Measurements from ENCODE around the gene PYDC2.

PYDC2 gene

DNA sequence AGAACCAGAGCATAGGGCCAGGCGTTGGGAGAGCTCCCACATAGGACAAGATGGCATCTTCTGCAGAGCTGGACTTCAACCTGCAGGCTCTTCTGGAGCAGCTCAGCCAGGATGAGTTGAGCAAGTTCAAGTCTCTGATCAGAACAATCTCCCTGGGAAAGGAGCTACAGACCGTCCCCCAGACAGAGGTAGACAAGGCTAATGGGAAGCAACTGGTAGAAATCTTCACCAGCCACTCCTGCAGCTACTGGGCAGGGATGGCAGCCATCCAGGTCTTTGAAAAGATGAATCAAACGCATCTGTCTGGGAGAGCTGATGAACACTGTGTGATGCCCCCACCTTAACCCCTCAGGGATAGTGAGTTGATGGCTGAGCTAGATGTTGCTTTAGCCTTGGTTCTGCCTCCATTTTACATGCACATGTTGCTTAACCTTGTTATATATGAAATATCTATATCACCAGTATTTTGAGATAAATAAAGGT lies at the start of gene PYDC2:
TSS of gene PYDC2 (plus strand) at position 51 of the 483 bp plus-strand sequence. CDS start at position 51, 0 bp downstream.
- in situ Hi-C loops (cut with HindIII; ENCODE audit: low sequenced_read_pairs), result no loop called here

DNA sequence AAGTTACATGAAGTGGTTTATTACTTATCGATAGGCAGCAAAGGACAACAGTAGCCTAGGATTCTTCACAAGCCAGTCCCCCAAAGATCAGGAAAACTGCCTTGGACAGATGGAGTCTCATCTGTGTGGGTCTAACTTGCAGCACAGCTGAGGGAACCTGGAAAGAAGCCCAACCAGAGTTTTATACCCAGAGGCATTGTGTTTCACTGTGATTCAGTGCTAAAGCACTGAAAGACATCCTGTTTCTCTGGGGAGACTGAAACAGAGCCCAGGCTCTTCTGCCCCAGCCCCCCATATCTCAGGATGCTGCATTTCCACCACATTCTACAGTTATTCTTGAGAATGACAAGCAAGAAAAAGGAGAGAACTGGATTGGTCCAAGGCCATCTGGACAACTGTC lies 48.2 kb upstream of the PYDC2 start:
- in situ Hi-C loops (cut with HindIII; ENCODE audit: low sequenced_read_pairs), result loop anchor here (25.0 kb wide), 1 partner anchor 1025 kb away; no protein-coding TSS in a partner anchor

DNA sequence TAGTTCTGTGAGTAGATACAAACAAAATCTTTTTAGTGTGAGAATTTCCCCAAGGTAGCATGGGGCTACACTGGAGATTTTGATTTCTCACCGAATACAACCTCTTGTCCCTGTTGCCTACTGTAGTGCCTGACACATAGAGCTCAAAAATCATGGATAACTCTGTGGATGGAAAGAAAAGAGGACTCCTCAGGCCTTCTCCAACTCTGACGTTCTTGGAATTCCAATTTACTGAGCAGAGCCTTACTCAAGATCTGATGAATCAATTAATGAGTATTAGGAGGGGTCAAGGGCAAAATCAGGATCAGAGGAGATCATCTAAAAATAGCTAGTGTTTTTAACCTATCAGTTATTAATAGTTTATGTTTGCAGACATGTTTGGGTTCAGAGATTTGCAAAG lies 46.7 kb upstream of the PYDC2 start:
- in situ Hi-C loops (cut with HindIII; ENCODE audit: low sequenced_read_pairs), result loop anchor here (25.0 kb wide), 1 partner anchor 1023 kb away; no protein-coding TSS in a partner anchor

DNA sequence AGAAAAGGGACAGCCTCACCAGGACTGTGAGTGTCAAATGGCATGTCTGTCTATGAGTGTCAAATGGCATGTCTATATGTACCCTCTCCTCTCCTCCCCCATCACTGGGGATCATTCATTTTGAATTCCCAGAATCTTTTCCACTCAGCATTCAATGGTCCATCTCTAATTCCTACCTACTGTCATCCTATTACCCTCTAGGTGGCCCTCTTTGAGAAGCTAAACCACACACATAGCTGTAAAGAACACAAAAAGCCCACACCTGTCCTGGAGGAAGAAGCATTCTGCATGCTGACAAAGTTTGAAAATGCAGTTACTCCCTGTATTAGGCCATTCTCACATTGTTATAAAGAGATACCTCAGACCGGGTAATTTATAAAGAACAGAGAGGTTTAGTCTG lies 46.2 kb upstream of the PYDC2 start:
- in situ Hi-C loops (cut with HindIII; ENCODE audit: low sequenced_read_pairs), result loop anchor here (25.0 kb wide), 1 partner anchor 1023 kb away; no protein-coding TSS in a partner anchor

DNA sequence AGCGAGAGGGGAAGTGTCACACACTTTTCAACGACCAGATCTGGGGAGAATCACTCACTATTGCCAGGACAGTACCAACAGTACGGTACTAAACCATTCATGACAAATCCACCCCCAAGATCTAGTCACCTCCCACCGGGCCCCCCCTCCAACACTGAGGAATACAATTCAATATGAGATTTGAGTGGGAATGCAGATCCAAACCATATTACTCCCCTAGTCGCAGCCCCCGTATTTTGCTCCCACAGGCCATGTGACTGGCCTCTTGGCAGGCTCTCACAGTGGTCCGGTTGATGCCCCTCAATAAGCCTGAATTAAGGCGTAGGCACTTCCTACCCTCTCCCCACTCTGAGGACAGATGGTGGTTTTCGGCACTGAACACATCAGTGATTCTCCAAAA lies 45.4 kb upstream of the PYDC2 start:
- in situ Hi-C loops (cut with HindIII; ENCODE audit: low sequenced_read_pairs), result loop anchor here (25.0 kb wide), 1 partner anchor 1022 kb away; no protein-coding TSS in a partner anchor

DNA sequence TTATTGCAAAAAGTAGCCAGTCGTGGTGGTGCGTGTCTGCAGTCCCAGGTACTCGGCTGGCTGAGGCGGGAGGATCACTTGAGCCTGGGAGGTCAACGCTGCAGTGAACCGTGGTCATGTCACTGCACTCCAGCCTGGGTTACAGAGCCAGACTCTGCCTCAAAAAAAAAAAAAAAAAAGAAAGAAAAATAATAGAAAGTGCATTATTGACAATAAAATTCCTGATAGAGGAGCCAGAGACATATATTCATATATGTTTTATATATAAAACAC lies 43.6 kb upstream of the PYDC2 start:
- in situ Hi-C loops (cut with HindIII; ENCODE audit: low sequenced_read_pairs), result loop anchor here (25.0 kb wide), 1 partner anchor 1020 kb away; no protein-coding TSS in a partner anchor

DNA sequence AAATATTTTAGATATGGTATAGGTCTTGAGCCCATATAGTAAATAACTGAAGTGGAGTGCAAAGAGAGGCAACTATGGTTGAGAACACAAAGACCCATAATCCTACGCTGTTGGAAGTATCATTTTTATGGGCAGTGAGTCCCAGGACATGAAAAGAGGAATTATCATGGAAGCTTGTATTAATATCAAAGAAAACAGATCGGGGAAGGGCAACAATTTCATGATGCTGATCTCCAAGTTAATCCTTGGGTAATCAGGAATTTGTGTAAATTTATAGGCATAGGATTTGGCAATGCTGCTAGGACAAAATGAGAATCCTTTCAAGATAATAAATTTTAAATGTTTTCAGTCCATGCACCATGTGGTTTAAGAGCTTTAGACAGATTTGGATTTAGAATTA lies 40.2 kb upstream of the PYDC2 start:
- in situ Hi-C loops (cut with HindIII; ENCODE audit: low sequenced_read_pairs), result loop anchor here (25.0 kb wide), 1 partner anchor 1017 kb away; no protein-coding TSS in a partner anchor

DNA sequence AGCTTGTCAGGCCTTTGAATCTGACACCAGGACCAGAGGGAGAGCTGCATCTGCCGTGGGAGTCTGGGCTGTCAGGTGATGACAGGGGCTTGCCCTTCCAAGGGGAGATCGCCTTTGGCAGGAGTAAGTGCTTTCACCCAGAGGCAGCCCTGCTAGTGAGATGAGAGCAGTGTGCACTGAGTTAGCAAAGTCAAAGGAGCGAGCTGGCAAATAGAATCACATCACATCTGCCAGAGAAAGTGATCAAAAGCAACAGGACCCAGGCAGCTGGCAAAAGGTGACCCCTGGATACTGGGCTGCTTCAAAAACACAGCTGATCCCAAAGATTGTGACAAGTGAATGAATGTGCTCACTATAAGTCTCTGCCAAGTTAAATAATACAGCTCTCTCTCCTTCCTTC lies 36.1 kb upstream of the PYDC2 start:
- in situ Hi-C loops (cut with HindIII; ENCODE audit: low sequenced_read_pairs), result loop anchor here (25.0 kb wide), 1 partner anchor 1012 kb away; no protein-coding TSS in a partner anchor

DNA sequence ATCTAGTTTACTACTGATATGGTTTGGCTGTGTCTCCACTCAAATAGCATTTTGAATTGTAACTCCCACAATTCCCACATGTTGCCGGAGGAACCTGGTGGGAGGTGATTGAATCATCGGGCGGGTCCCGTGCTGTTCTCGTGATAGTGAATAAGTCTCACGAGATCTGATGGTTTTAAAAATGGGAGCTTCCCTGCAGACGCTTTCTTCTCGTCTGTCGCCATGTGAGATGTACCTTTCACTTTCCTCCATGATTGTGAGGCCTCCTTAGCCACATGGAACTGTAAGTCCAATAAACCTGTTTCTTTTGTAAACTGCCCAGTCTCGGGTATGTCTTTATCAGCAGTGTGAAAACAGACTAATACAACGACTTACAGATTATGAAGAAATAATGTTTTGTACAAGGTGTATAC lies 35.6 kb upstream of the PYDC2 start:
- in situ Hi-C loops (cut with HindIII; ENCODE audit: low sequenced_read_pairs), result no loop called here

DNA sequence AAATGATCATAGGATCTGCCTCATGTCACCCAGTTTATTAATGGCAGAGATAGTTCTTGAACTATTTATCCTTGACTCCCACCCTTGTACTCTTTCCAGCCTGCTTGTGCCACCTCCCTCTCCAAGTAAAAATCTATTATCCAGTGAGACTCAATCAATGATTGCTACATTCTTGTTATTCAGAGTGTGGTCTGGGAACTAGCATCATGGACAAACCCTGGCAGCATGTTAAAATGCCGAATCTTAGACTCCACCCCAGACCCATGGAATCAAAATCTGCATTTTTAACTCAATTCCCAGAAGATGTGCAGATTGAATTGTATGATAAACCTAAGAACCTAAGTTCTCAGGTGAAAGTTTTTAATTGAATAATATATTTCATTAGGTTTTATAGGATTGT lies 34.7 kb upstream of the PYDC2 start:
- in situ Hi-C loops (cut with HindIII; ENCODE audit: low sequenced_read_pairs), result no loop called here

DNA sequence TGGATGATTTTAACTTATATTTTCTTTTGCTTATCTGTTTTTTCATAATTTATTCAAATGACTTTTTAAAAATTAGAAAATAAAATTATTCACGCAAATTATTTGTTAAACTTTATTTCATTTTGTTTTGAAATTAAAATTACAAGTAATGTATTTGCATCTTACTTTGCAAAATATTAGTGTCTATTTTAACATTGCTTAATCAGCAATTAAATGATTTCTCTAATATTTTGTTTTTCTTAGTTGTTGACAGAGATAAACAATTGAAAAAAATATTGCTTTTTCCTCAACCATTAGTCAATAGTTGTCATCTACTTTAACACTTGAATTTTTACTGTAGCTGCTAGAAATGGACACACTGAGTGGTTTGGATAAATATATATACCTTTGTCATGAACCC lies 32.8 kb upstream of the PYDC2 start:
- in situ Hi-C loops (cut with HindIII; ENCODE audit: low sequenced_read_pairs), result no loop called here

DNA sequence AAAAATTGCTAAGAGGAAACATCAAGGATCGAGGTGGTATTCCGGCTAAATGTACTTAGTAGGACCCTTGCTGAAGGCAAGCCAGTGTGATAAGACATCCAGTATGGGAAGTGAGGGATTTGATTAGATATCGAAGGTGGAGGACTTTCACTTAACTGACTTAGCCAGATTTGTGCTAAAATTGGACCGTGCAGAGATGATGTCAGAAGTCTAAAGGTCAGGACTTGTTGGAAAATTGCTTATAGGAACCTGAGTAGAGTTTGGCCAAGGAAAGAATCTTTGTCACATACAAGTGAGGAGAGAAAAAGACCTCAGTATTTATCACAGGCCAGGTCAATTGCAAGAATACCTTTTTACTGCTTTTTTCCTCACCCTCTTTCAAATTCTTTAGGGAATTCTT lies 30.9 kb upstream of the PYDC2 start:
- in situ Hi-C loops (cut with HindIII; ENCODE audit: low sequenced_read_pairs), result no loop called here

DNA sequence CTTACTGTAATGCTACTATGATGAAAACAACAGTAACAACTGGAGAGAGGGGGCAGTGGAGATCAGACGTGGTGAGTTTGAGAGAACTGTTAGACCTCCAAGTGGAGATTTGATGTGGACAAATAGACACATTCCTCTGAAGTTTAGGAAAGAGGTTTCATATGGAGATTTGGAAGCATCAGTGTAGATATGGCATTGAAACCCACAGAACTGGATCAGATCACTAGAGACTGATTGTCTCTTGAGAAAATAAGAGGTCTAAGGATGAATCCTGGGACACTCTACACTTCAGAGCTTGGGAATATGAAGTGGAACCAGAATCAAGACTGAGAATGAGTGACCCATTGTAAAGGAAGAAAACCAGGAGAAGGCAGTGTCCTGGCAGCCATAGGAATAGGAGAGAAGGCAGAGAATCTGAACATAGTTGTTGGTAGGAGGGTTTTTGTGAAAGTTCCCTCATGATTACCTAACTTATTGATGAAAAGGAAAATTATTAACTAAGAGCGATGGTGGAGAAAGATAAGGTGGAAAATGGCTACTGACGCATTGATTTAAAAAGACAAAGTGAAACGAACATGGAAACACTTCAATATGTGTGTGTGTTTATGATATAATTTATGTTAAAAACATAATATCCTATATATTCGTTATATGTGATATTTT lies 29.7 kb upstream of the PYDC2 start:
- in situ Hi-C loops (cut with HindIII; ENCODE audit: low sequenced_read_pairs), result no loop called here

DNA sequence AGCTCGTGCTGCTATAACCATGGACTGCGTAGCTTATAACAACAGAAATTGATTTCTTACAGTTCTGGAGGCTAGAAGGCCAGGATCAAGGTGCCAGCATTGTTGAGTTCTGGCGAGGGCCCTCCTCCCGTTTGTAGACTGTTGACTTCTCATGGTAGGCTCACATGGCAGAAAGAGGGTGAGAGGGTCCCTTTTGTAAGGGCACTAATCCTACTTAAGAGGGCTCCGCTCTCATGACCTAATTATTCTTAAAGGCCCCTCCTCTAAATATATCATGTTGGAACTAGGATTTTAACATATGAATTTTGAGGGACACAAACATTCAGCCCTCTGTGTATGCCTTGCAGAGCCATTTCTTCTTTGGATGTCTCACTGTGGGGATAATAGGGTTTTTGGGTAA lies 28.8 kb upstream of the PYDC2 start:
- in situ Hi-C loops (cut with HindIII; ENCODE audit: low sequenced_read_pairs), result no loop called here

DNA sequence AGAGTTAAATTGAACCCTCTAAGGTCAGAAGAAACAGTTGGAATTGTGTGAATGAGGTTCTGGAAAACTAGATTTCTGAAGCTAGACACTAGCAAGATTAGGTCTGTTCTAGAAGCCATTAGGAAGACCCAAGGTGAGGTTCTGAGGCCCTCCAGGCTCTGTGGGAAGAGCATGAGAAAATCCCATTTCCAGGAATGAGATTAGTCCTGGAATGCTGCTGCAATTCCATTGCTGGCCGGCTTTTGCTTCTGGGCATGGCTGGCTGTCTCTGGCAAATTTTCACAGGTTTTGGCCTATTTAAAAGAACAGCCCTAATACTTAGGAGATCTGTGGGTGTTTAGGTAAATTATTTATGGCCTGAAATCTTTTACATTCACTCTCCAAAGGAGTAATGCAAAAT lies 26.9 kb upstream of the PYDC2 start:
- in situ Hi-C loops (cut with HindIII; ENCODE audit: low sequenced_read_pairs), result no loop called here

DNA sequence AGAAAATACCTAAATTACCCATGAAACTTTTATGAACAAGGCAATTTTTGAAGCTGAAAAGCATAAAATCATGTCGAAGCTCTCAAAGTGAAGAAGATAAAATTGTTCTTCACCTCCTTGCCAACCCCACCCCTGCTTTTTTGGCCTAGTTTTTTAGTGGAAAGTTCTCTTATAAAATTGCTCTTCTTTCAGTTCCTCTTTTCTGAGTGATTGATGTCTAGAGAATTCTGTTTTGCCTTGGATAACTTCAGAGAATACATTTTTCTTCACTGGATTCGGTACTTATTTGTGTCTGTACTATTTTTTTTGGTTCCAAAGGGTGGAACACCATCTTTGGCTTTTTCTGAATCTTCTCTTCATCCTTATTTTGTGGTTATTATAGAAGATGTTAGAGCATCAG lies 25.0 kb upstream of the PYDC2 start:
- in situ Hi-C loops (cut with HindIII; ENCODE audit: low sequenced_read_pairs), result no loop called here

DNA sequence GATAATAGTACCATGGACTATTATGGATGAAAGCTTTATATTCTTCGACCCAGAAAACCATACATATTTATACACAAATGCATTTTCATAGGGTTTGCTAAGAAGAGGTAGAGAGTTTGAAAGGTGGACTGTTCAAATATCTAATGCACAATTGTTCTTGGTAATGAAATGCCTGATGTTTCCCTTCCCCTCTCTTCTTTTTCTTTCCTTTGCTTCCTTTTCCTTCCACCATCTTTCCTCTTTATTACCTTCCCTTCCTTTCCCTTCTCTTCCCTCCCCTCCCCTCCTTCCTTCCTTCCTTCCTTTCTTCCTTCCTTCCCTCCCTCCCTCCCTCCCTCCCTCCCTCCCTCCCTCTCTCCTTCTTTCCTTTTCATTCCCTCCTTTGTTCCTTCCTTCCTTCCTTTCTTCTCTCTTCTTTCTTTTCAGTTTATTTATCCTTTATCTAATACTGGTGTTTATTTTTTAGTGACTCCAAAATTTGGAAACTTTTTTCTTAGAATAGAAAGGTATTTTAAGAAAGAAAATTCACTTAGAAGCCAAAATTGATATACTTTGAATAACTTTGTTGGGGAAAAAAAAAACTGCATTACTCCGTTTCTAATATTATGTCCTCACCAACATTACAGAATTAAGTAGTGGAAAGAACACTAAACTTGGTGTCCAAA lies 22.7 kb upstream of the PYDC2 start:
- in situ Hi-C loops (cut with HindIII; ENCODE audit: low sequenced_read_pairs), result no loop called here

DNA sequence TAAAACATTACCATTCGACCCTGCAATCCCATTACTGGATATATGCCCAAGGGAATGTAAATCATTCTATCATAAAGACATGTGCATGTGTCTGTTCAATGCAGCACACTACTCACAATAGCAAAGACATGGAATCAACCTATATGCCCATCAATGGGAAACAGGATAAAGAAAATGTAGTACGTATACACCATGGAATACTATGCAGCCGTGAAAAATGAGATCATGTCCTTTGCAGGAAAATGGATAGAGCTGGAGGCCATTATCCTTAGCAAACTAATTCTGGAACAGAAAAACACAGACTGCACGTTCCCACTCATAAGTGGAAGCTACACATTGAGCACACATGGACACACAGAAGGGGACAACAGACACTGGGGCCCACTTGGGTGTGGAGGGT lies 20.4 kb upstream of the PYDC2 start:
- in situ Hi-C loops (cut with HindIII; ENCODE audit: low sequenced_read_pairs), result no loop called here

DNA sequence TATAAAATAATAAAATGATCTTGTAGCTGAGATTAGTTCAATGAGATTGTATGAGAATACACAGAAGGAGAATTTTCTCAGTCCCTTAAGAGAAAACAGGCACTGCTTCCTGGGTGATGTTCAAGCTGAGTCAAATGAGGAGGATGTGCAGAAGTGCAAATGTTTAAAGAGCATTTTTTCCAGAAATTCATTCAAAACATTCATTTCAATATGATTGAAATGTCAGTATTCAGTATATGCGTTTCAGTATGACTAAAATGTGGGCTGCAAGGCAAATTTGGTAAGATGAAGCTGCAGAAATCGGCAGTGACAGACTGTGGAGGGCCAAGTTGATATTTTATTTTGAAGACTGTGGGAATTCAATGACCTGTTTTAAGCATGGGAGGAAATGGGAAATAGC lies 19.3 kb upstream of the PYDC2 start:
- in situ Hi-C loops (cut with HindIII; ENCODE audit: low sequenced_read_pairs), result no loop called here

DNA sequence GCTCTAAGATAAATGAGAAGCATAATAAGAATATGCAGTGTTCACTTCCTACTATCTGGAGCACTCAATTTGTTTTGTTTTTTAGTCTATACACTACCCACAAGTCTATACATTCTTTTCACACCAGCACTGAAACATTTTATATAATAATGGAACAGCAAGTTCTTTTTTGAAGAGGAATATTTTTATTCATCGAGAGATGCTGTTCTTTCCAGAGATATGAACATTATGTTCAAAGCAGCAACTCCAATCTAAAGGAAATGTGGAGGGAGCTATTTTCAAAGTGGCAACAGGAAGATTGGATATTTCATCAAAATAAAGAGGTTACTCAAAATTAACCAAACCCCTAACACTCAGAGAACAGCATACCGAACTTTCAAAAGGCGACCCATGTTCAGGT lies 16.4 kb upstream of the PYDC2 start:
- in situ Hi-C loops (cut with HindIII; ENCODE audit: low sequenced_read_pairs), result no loop called here

DNA sequence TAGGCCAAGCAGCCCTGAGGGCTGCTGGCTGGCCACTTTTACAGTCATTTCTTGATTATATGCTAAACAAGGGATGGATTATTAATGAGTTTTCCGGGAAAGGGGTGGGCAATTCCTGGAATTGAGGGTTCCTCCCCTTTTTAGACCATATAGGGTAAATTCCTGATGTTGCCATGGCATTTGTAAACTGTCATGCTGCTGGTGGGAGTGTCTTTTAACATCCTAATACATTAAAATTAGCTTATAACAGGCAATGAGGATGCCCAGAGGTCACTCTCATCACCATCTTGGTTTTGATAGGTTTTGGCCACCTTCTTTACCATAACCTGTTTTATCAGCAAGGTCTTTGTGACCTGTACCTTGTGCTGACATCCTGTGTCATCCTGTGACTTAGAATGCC lies 11.7 kb upstream of the PYDC2 start:
- in situ Hi-C loops (cut with HindIII; ENCODE audit: low sequenced_read_pairs), result no loop called here

DNA sequence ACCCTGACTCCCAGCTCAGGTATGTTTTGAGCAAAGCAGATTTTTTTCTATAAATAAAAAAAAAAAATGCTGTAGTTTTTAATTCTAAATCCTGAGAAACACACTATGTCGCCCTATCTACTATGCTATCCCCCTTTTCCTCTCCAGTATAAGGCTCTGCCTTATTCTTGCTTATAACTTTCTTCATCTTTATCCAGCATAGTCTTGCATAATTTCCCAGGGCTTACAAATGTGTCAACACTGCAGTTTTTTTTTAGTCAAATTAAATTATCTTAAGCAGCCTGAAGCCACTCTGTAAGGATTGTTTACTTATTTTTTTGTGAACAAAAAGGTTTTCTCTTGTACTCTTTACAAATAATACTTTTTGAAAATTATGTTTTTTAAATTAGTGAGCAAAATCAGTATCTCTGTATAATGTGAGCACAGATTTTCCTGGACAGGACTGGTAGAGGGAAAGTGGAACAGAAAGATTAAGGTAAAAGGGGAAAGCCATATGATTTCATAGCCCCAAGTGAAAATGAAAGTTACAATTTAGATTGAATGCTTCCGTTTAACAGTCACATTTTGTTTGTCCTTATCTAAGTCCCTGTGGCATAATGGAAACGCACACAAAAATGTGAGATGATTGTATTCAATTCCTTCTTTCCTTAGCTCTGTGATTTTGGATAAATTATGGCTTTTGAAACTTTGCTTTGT lies 5.6 kb upstream of the PYDC2 start:
- in situ Hi-C loops (cut with HindIII; ENCODE audit: low sequenced_read_pairs), result no loop called here
